Activated CD4-positive, alpha-beta T cell treated with anti-CD3 and anti-CD28 coated beads, Interleukin-2, amount 50 U/mL, for 1 hour (primary cell): ENCODE results near the gene OR5AU1.

ENCODE experiments used
- DNase-seq: peaks from one replicate; pipeline ENCODE4 v3.0.0-alpha.2; 2020

Gene OR5AU1

DNA sequence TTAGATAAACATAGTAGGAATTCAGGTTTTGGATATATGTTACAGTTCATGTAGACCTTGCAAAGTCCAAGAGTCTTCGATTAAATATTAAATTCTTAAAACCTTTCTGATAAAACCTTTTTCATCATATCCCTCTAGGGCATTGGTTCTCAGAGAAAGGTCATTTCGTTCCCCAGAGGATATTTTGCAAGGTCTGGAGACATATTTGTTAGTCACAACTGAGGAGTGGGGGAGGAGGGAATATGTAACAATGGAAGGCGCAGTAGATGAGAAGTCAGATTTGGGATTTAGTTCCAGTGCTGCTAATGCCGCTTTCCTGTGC, 49.7 kb downstream of the OR5AU1 start:
- DNase-seq, result no peak

DNA sequence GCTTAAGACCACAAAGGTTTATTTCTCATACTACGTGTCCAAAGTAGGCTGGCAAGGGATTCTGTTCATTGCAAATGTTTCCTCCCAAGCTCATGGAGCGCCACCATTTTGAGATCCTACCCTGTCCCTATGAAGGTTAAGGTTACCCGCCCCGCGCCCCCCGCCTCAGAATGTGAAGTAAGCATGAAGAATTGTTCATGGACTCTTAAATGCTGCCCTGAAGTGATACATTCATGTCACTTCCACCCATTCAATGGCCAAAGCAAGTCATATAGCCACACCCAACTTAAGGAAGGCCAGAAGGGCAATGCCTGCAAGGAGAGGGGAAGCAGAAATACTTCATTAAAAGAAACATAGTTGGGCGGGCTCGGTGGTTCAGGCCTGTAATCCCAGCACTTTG, 50.8 kb downstream of the OR5AU1 start:
- no peak for DNase-seq
